MM.1S (cell line): ENCODE results near the gene TMC2.

Experiments
- DNase-seq: peaks from one replicate; pipeline ENCODE4 v3.0.0-alpha.2; 2015
- H2AFZ ChIP-seq: fragments of 300-600 bp; sonication (generic); 2 replicates; pipeline ENCODE4 v1.6.0; 2016; ENCODE audit warnings: antibody characterized with exemption, low read length
- H3F3A ChIP-seq: fragments of 300-600 bp; sonication (generic); 2 replicates; pipeline ENCODE4 v1.6.1; 2016; ENCODE audit warnings: mild to moderate bottlenecking, antibody characterized with exemption, low read length, moderate library complexity, mixed read lengths; ENCODE audit not compliant: insufficient read depth
- H3K27ac ChIP-seq: fragments of 300-600 bp; sonication (generic); 2 replicates; pipeline ENCODE4 v1.5.1; 2016; ENCODE audit warnings: mild to moderate bottlenecking, low read length
- H3K27me3 ChIP-seq: fragments of 300-600 bp; sonication (generic); replicated peaks from 2 replicates; pipeline ENCODE4 v1.6.0; 2016; ENCODE audit warnings: low read length; ENCODE audit not compliant: insufficient read depth
- H3K36me3 ChIP-seq: fragments of 300-600 bp; sonication (generic); replicated peaks from 2 replicates; pipeline ENCODE4 v1.6.1; 2016; ENCODE audit warnings: mild to moderate bottlenecking, low read length, mixed read lengths; ENCODE audit not compliant: insufficient read depth
- H3K4me1 ChIP-seq: fragments of 300-600 bp; sonication (generic); 2 replicates; pipeline ENCODE4 v1.6.1; 2016; ENCODE audit warnings: low read length, mixed read lengths
- H3K4me2 ChIP-seq: fragments of 300-600 bp; sonication (generic); 2 replicates; pipeline ENCODE4 v1.6.0; 2016; ENCODE audit warnings: low read depth, low read length
- H3K4me3 ChIP-seq: fragments of 300-600 bp; sonication (generic); 2 replicates; pipeline ENCODE4 v1.5.1; 2016; ENCODE audit warnings: low read length, mixed read lengths
- H3K79me2 ChIP-seq: fragments of 300-600 bp; sonication (generic); 2 replicates; pipeline ENCODE4 v1.6.1; 2016; ENCODE audit warnings: mixed run types, low read length, mixed read lengths
- H3K9ac ChIP-seq: fragments of 300-600 bp; sonication (generic); 2 replicates; pipeline ENCODE4 v1.6.1; 2016; ENCODE audit warnings: low read length, mixed read lengths
- H3K9me2 ChIP-seq: fragments of 300-600 bp; sonication (generic); replicated peaks from 2 replicates; pipeline ENCODE4 v1.6.1; 2016; ENCODE audit warnings: mild to moderate bottlenecking, low read length, mixed read lengths; ENCODE audit not compliant: insufficient read depth
- H3K9me3 ChIP-seq: fragments of 300-600 bp; sonication (generic); replicated peaks from 2 replicates; pipeline ENCODE4 v1.6.1; 2016; ENCODE audit warnings: mild to moderate bottlenecking, low read length, mixed read lengths; ENCODE audit not compliant: insufficient read depth
- H4K20me1 ChIP-seq: fragments of 300-600 bp; sonication (generic); 2 replicates; pipeline ENCODE4 v1.6.1; 2016; ENCODE audit warnings: mild to moderate bottlenecking, low read length, moderate library complexity, mixed read lengths; ENCODE audit not compliant: insufficient read depth
- EZH2 ChIP-seq: fragments of 300-600 bp; sonication (generic); optimal IDR thresholded peaks from 2 replicates; pipeline ENCODE3; 2017; ENCODE audit warnings: low read depth, mild to moderate bottlenecking, antibody characterized with exemption, low read length, mixed read lengths
- EZH2phosphoT487 ChIP-seq: fragments of 300-600 bp; sonication (generic); IDR thresholded peaks from 2 replicates; pipeline ENCODE4 v1.6.1; 2018; ENCODE audit warnings: antibody characterized with exemption, low read length
- TF ChIP-seq, protein P1 (sequence below): fragments of 300-600 bp; sonication (generic); IDR thresholded peaks from 2 replicates; pipeline ENCODE4 v1.5.1; 2016; ENCODE audit warnings: antibody characterized with exemption, low read length, mixed read lengths

Gene TMC2

GRCh38 chr20:2610326-2610725, 74.0 kb downstream of the TMC2 start:
- no peaks in the 10 kb centered on the region for H4K20me1 ChIP-seq
- H3K27me3 ChIP-seq, result no peaks in the 10 kb centered on the region
- no peak overlapping the region for H3K27ac ChIP-seq
- no peaks in the 10 kb centered on the region for H3K4me1 ChIP-seq
- no peaks in the 10 kb centered on the region for H3K36me3 ChIP-seq
- TF ChIP-seq, protein P1, sequence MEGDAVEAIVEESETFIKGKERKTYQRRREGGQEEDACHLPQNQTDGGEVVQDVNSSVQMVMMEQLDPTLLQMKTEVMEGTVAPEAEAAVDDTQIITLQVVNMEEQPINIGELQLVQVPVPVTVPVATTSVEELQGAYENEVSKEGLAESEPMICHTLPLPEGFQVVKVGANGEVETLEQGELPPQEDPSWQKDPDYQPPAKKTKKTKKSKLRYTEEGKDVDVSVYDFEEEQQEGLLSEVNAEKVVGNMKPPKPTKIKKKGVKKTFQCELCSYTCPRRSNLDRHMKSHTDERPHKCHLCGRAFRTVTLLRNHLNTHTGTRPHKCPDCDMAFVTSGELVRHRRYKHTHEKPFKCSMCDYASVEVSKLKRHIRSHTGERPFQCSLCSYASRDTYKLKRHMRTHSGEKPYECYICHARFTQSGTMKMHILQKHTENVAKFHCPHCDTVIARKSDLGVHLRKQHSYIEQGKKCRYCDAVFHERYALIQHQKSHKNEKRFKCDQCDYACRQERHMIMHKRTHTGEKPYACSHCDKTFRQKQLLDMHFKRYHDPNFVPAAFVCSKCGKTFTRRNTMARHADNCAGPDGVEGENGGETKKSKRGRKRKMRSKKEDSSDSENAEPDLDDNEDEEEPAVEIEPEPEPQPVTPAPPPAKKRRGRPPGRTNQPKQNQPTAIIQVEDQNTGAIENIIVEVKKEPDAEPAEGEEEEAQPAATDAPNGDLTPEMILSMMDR, result no peak
- TF ChIP-seq EZH2phosphoT487 (no peak), EZH2 (no peak)
- DNase-seq, result no peak
- no peak overlapping the region for H2AFZ ChIP-seq
- H3K79me2 ChIP-seq, result no peaks in the 10 kb centered on the region
- H3K9me2 ChIP-seq, result no peaks in the 10 kb centered on the region
- no peaks in the 10 kb centered on the region for H3K9me3 ChIP-seq
- H3K4me3 ChIP-seq, result no peak overlapping the region
- no peaks in the 10 kb centered on the region for H3F3A ChIP-seq
- no peak overlapping the region for H3K4me2 ChIP-seq
- no peak overlapping the region for H3K9ac ChIP-seq

- H3K27ac ChIP-seq, result no peak overlapping the region
- no peaks in the 10 kb centered on the region for H3K4me1 ChIP-seq
- H3F3A ChIP-seq, result no peaks in the 10 kb centered on the region
- no peak overlapping the region for H3K4me3 ChIP-seq
- H2AFZ ChIP-seq, result no peak overlapping the region
- H3K79me2 ChIP-seq, result no peaks in the 10 kb centered on the region
- H3K4me2 ChIP-seq, result no peak overlapping the region
- no peak for DNase-seq
- no peaks in the 10 kb centered on the region for H3K9me3 ChIP-seq
- no peaks in the 10 kb centered on the region for H3K9me2 ChIP-seq
- no peak for TF ChIP-seq EZH2
- TF ChIP-seq EZH2phosphoT487, result no peak
- TF ChIP-seq, protein P1, result no peak
- no peak overlapping the region for H3K9ac ChIP-seq
- no peaks in the 10 kb centered on the region for H4K20me1 ChIP-seq
- no peaks in the 10 kb centered on the region for H3K27me3 ChIP-seq
- H3K36me3 ChIP-seq, result no peaks in the 10 kb centered on the region
Measured at GRCh38 chr20:2610941-2611720, 74.8 kb downstream of the TMC2 start.

DNA sequence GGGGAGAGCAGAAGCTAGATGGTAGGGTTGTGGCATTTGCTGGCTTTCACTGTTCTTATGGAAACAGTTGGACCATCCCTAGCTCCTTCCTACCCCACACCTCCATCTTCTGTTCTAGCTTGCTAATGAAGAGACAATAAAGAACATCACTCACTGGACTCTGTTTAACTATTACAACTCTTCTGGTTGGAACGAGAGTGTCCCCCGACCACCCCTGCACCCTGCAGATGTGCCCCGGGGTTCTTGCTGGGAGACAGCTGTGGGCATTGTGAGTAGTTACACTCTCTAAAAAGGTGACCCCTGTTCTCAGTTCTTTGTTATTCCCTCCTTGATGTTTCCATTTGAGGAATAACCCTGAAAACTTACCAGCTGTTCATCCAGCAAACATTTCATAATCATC, 75.7 kb downstream of the TMC2 start:
- H2AFZ ChIP-seq, result no peak overlapping the region
- H3K9me3 ChIP-seq, result no peaks in the 10 kb centered on the region
- H3K27me3 ChIP-seq, result no peaks in the 10 kb centered on the region
- H4K20me1 ChIP-seq, result no peaks in the 10 kb centered on the region
- H3K4me3 ChIP-seq, result no peak overlapping the region
- no peak for DNase-seq
- no peaks in the 10 kb centered on the region for H3K79me2 ChIP-seq
- no peak for TF ChIP-seq EZH2
- TF ChIP-seq EZH2phosphoT487, result no peak
- TF ChIP-seq, protein P1, result no peak
- H3K36me3 ChIP-seq, result no peaks in the 10 kb centered on the region
- H3K4me2 ChIP-seq, result no peak overlapping the region
- no peaks in the 10 kb centered on the region for H3K9me2 ChIP-seq
- H3F3A ChIP-seq, result no peaks in the 10 kb centered on the region
- H3K9ac ChIP-seq, result no peak overlapping the region
- H3K4me1 ChIP-seq, result no peaks in the 10 kb centered on the region
- H3K27ac ChIP-seq, result no peak overlapping the region
